HCT116 (cell line): ENCODE measurements around the gene LIN7C. TPM values are rescaled to one million over a fixed set of nuclear protein-coding genes. Genes with fewer than 3 reads are reported as not detected.

Experiments
- ATAC-seq: fragments of 200-7000 bp; cut with Tn5 transposase; 2 replicates; pipeline ENCODE4 v1.9.1; 2020; ENCODE audit warnings: mild to moderate bottlenecking, moderate library complexity
- BruUV-seq: library from RNA; stranded (reverse); fragments of 400-500 nt; replicated peaks from 2 replicates; lab custom pipeline; 2021; lab: Mats Ljungman, UMichigan
- CTCF ChIA-PET: fragments of 300-600 bp; sonication (Branson Sonifier 250); formaldehyde crosslinking; loops from one replicate; lab custom pipeline; 2021; ENCODE audit warnings: antibody characterized with exemption; lab: Charles Lee
- POLR2A ChIA-PET: fragments of 300-600, 350-600 bp; sonication (Branson Sonifier 250); formaldehyde crosslinking; loops from one replicate; lab custom pipeline; 2021; ENCODE audit warnings: antibody characterized with exemption; lab: Charles Lee
- RAD21 ChIA-PET, 2 experiments: fragments of 300-600 bp; sonication (Branson Sonifier 250); formaldehyde crosslinking; loops; one replicate each; lab custom pipeline; 2023; ENCODE audit warnings: low total read pairs in 2 of 2; ENCODE audit not compliant: uncharacterized antibody in 2 of 2, unreplicated experiment in 2 of 2, low non-redundant PET in 1 of 2; lab: Charles Lee
- DNase-seq: peaks from one replicate; pipeline ENCODE4 v3.0.0-alpha.2; 2010; ENCODE audit warnings: low read depth, low spot score
- H2AFZ ChIP-seq: fragments of 200-600 bp; shearing (Covaris generic), sonication (generic); 2 replicates; pipeline ENCODE4 v1.6.1; 2017; ENCODE audit warnings: low read depth, mixed run types, mixed read lengths, antibody characterized with exemption, low read length; ENCODE audit not compliant: poor library complexity, severe bottlenecking
- H3K27ac ChIP-seq: 2 replicates; pipeline ENCODE4 v1.5.1; 2012; ENCODE audit warnings: low read depth, low read length
- H3K27me3 ChIP-seq: fragments of 200-600 bp; sonication (generic); 2 replicates; pipeline ENCODE4 v1.6.1; 2016; ENCODE audit warnings: mixed run types, low read length, mixed read lengths; ENCODE audit not compliant: insufficient read depth
- H3K36me3 ChIP-seq, 2 experiments: fragments of 200-500 bp in 1 of 2; fragments of 200-600 bp in 1 of 2; sonication (Bioruptor generic) in 1 of 2; sonication (generic) in 1 of 2; 2 replicates each; pipeline versions ENCODE4 v1.5.1 to v1.6.1; 2014 to 2016; ENCODE audit warnings: low read length in 2 of 2, inconsistent platforms in 1 of 2, mixed read lengths in 1 of 2, mixed run types in 1 of 2; ENCODE audit not compliant: insufficient read depth in 2 of 2, control insufficient read depth in 1 of 2
- H3K4me1 ChIP-seq, 2 experiments: fragments of 200-600 bp in 1 of 2; sonication (generic) in 1 of 2; 2 replicates each; pipeline versions ENCODE4 v1.5.1 to v1.6.1; 2012 to 2017; ENCODE audit warnings: low read length in 2 of 2, inconsistent platforms in 1 of 2, mild to moderate bottlenecking in 1 of 2, mixed read lengths in 1 of 2, mixed run types in 1 of 2, moderate library complexity in 1 of 2; ENCODE audit not compliant: insufficient read depth in 2 of 2, control insufficient read depth in 1 of 2
- H3K4me2 ChIP-seq: fragments of 200-600 bp; sonication (generic); 2 replicates; pipeline ENCODE4 v1.6.1; 2017; ENCODE audit warnings: mixed run types, low read length, mixed read lengths
- H3K4me3 ChIP-seq, 2 experiments: fragments of 200-600 bp in 1 of 2; sonication (generic) in 1 of 2; replicated peaks in 1 of 2; 2 replicates each; pipeline ENCODE4 v1.5.1; 2011 to 2016; ENCODE audit warnings: low read length in 2 of 2, control low read depth in 1 of 2, low read depth in 1 of 2, mild to moderate bottlenecking in 1 of 2, mixed read lengths in 1 of 2, mixed run types in 1 of 2
- H3K79me2 ChIP-seq: fragments of 200-600 bp; sonication (generic); 2 replicates; pipeline ENCODE4 v1.6.1; 2017; ENCODE audit warnings: mild to moderate bottlenecking, mixed run types, low read length, moderate library complexity, mixed read lengths; ENCODE audit not compliant: insufficient read depth
- H3K9ac ChIP-seq: fragments of 200-600 bp; sonication (generic); 2 replicates; pipeline ENCODE4 v1.6.1; 2016; ENCODE audit warnings: low read length, mixed read lengths
- H3K9me2 ChIP-seq: fragments of 200-600 bp; sonication (generic), shearing (Covaris generic); 2 replicates; pipeline ENCODE4 v1.6.1; 2017; ENCODE audit warnings: mixed run types, mild to moderate bottlenecking, moderate library complexity; ENCODE audit not compliant: insufficient read depth
- H3K9me3 ChIP-seq, 2 experiments: fragments of 200-500 bp in 1 of 2; fragments of 200-600 bp in 1 of 2; sonication (Bioruptor generic) in 1 of 2; sonication (generic) in 1 of 2; 2 replicates each; pipeline ENCODE4 v1.6.1; 2014 to 2017; ENCODE audit warnings: low read length in 2 of 2, mixed read lengths in 2 of 2, inconsistent platforms in 1 of 2, low read depth in 1 of 2, mild to moderate bottlenecking in 1 of 2, mixed run types in 1 of 2, moderate library complexity in 1 of 2; ENCODE audit not compliant: control insufficient read depth in 1 of 2, insufficient read depth in 1 of 2
- H4K20me1 ChIP-seq: fragments of 200-600 bp; sonication (generic), shearing (Covaris generic); 2 replicates; pipeline ENCODE4 v1.6.1; 2017; ENCODE audit warnings: mixed run types, mild to moderate bottlenecking, moderate library complexity; ENCODE audit not compliant: insufficient read depth
- CEBPB ChIP-seq: IDR thresholded peaks from 2 replicates; pipeline ENCODE4 v1.6.1; 2012; ENCODE audit warnings: low read depth
- EGR1 ChIP-seq: IDR thresholded peaks from 2 replicates; pipeline ENCODE4 v1.6.1; 2012; ENCODE audit warnings: low read depth
- ELF1 ChIP-seq: IDR thresholded peaks from 2 replicates; pipeline ENCODE4 v1.6.1; 2012; ENCODE audit warnings: low read depth, borderline replicate concordance
- EZH2 ChIP-seq: fragments of 200-600 bp; sonication (generic); IDR thresholded peaks from 2 replicates; pipeline ENCODE4 v1.6.1; 2017; ENCODE audit warnings: antibody characterized with exemption, mixed run types
- EZH2phosphoT487 ChIP-seq: fragments of 200-600 bp; IDR thresholded peaks from 2 replicates; pipeline ENCODE4 v1.6.1; 2018; ENCODE audit warnings: antibody characterized with exemption, borderline replicate concordance
- FOSL1 ChIP-seq: IDR thresholded peaks from 2 replicates; pipeline ENCODE4 v1.6.1; 2012; ENCODE audit warnings: low read depth
- RAD21 ChIP-seq: IDR thresholded peaks from 2 replicates; pipeline ENCODE4 v1.6.1; 2012; ENCODE audit warnings: low read depth, mild to moderate bottlenecking
- SIN3A ChIP-seq: IDR thresholded peaks from 2 replicates; pipeline ENCODE4 v1.6.1; 2012; ENCODE audit warnings: low read depth
- SRF ChIP-seq: IDR thresholded peaks from 2 replicates; pipeline ENCODE4 v1.6.1; 2012; ENCODE audit warnings: low read depth
- TCF7L2 ChIP-seq: IDR thresholded peaks from 2 replicates; pipeline ENCODE4 v1.7.0; 2011; ENCODE audit warnings: borderline replicate concordance, inconsistent platforms; ENCODE audit not compliant: insufficient read depth, insufficient read length; ENCODE audit errors: extremely low read depth
- ZFX ChIP-seq: fragments of 450-650 bp; IDR thresholded peaks from 2 replicates; pipeline ENCODE4 v1.6.1; 2017
- intact Hi-C: fragments of 100-400 bp; cut with micrococcal nuclease; formaldehyde crosslinking; loops from 2 replicates; pipeline ENCODE4 v1.10.0; 2022
- total RNA-seq: library from RNA; stranded (reverse); gene quantifications from one replicate; pipeline ENCODE4 v1.2.1, GENCODE V29; 2021; ENCODE audit not compliant: unreplicated experiment
- TF ChIP-seq, protein P1 (sequence below): IDR thresholded peaks from 2 replicates; pipeline ENCODE4 v1.6.1; 2012
- TF ChIP-seq, protein P2 (sequence below): IDR thresholded peaks from 2 replicates; pipeline ENCODE4 v1.6.1; 2012
- TF ChIP-seq, protein P3 (sequence below), 3 experiments: fragments of 200-600 bp in 1 of 3; sonication (generic) in 1 of 3; IDR thresholded peaks in 2 of 3; conservative IDR thresholded peaks in 1 of 3; 2 replicates each; pipeline ENCODE4 v1.5.1; 2012 to 2017; ENCODE audit warnings: low read depth in 2 of 3, low read length in 2 of 3, antibody characterized with exemption in 1 of 3, borderline replicate concordance in 1 of 3, control low read depth in 1 of 3, mild to moderate bottlenecking in 1 of 3, mixed read lengths in 1 of 3, mixed run types in 1 of 3, moderate library complexity in 1 of 3; ENCODE audit not compliant: insufficient read depth in 1 of 3

LIN7C gene
- total RNA-seq, 1 experiment from 2014 or later: 48.2 TPM

DNA sequence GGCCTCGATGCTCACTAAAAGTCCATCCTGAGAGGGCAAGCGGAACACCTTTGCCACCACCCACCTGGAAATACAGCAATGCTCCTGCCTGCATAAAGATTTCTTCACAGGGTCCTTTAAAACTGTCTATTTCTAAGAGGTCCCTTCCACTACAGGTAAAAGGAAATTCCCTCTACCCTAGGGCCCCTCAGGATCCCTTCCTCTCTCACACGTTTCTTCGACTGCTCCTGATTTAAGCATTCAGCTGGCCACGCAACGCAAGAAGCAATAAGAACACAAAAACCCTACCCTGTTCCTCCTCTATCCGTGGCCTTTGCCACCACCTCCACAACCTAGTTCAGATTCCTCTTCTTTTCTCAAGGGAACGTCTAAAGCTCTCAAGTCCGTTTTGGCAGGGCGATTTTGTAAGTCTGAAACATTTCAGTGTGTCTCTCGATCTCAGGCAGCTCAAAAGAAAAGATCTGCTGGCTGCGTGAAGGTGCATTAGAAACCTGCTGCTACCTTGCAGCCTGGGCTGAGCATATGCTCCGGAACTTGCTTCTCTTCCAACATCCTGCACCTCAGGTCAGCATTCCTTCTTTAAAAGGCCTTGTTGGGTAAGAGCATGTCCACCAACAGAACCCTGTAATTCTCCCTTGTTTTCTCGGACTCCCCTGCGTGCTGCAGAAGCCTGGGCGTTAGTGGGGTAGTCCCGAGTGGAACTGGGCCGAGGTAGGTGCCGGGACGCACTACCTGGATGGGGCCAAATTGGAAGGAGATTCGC lies 35.6 kb downstream of the LIN7C start:
- no peak for ATAC-seq
- Histone ChIP-seq H3K27ac (no peak overlapping the region), H2AFZ (no peak overlapping the region), H3K4me1 (peaks cover 8 to 16% of the 10 kb centered on the region in 2 experiments; a peak in 3 of 4 replicates), H3K27me3 (no peaks in the 10 kb centered on the region), H3K79me2 (no peaks in the 10 kb centered on the region), H3K36me3 (no peaks in the 10 kb centered on the region), H3K4me3 (peak overlapping the region; percentile 59 to 68; a peak in 2 of 4 replicates), H3K9me2 (no peaks in the 10 kb centered on the region), H3K4me2 (peak overlapping the region; percentile 78), H3K9me3 (no peaks in the 10 kb centered on the region), H4K20me1 (no peaks in the 10 kb centered on the region), H3K9ac (no peak overlapping the region)
- DNase-seq: no peak
- ChIA-PET RAD21 (no interaction called here), CTCF (no interaction called here), POLR2A (no interaction called here)
- BruUV-seq: TSS peak; percentile 49
- intact Hi-C loops: no loop called here
- TF ChIP-seq ELF1 (no peak), FOSL1 (no peak), EGR1 (no peak), EZH2 (no peak), RAD21 (no peak), CEBPB (no peak), ZFX (no peak), EZH2phosphoT487 (no peak), SIN3A (no peak)
- TF ChIP-seq, protein P1, sequence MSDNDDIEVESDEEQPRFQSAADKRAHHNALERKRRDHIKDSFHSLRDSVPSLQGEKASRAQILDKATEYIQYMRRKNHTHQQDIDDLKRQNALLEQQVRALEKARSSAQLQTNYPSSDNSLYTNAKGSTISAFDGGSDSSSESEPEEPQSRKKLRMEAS: no peak
- TF ChIP-seq, protein P2, sequence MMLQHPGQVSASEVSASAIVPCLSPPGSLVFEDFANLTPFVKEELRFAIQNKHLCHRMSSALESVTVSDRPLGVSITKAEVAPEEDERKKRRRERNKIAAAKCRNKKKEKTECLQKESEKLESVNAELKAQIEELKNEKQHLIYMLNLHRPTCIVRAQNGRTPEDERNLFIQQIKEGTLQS: no peak

DNA sequence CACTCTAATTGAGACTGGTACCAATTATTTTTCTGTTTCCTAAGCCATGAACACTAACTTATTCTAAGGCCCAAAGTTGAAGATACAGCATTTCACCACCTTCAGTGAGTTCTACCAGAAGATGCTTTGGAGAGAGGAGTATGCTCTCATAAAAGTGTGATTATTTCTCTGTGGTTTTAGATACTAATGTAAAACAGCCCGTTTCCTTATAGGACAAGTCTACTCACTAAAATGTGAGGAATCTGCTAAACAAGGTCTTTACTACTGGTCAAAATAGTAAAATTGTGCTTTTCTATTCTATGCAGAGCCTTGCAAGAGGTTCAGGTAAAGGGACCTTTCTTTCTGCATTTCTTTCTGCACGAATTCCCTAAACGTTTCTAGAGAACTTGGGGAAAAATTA lies 36.4 kb downstream of the LIN7C start:
- RAD21 ChIA-PET: no interaction called here
- Histone ChIP-seq H3K4me3 (no peak overlapping the region), H3K9me2 (no peaks in the 10 kb centered on the region), H3K27me3 (no peaks in the 10 kb centered on the region), H3K9me3 (no peaks in the 10 kb centered on the region), H3K27ac (no peak overlapping the region), H4K20me1 (no peaks in the 10 kb centered on the region), H3K9ac (no peak overlapping the region), H3K4me1 (peaks cover 8 to 16% of the 10 kb centered on the region in 2 experiments; a peak in 3 of 4 replicates), H3K4me2 (no peak overlapping the region), H3K79me2 (no peaks in the 10 kb centered on the region), H3K36me3 (no peaks in the 10 kb centered on the region), H2AFZ (no peak overlapping the region)
- no peak for DNase-seq
- POLR2A ChIA-PET: no interaction called here
- no TSS peak for BruUV-seq
- ATAC-seq: no peak
- CTCF ChIA-PET: no interaction called here
- intact Hi-C loops: no loop called here
- TF ChIP-seq, protein P3, sequence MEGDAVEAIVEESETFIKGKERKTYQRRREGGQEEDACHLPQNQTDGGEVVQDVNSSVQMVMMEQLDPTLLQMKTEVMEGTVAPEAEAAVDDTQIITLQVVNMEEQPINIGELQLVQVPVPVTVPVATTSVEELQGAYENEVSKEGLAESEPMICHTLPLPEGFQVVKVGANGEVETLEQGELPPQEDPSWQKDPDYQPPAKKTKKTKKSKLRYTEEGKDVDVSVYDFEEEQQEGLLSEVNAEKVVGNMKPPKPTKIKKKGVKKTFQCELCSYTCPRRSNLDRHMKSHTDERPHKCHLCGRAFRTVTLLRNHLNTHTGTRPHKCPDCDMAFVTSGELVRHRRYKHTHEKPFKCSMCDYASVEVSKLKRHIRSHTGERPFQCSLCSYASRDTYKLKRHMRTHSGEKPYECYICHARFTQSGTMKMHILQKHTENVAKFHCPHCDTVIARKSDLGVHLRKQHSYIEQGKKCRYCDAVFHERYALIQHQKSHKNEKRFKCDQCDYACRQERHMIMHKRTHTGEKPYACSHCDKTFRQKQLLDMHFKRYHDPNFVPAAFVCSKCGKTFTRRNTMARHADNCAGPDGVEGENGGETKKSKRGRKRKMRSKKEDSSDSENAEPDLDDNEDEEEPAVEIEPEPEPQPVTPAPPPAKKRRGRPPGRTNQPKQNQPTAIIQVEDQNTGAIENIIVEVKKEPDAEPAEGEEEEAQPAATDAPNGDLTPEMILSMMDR (IDR thresholded peaks at IDR 0.05 in 2 of 3, conservative IDR thresholded peaks at IDR 0.05 in 1 of 3; ENCODE audit: borderline replicate concordance in 1 of 3, insufficient read depth in 1 of 3, low read depth in 2 of 3, low read length in 2 of 3): no peak
- TF ChIP-seq, protein P2: no peak
- TF ChIP-seq SRF: no peak
- TF ChIP-seq FOSL1: no peak
- TF ChIP-seq EZH2: no peak
- TF ChIP-seq TCF7L2: no peak
- no peak for TF ChIP-seq EGR1
- TF ChIP-seq ELF1: no peak
- TF ChIP-seq, protein P1: no peak
